Stomach (tissue), 9 donors: ENCODE data around the gene ZPR1. TPM values are rescaled to one million over a fixed set of nuclear protein-coding genes. Genes with fewer than 3 reads are reported as not detected.

ENCODE experiments used
- DNase-seq, 2 donors: peaks; one replicate each; pipeline versions ENCODE4 v3.0.0 to v3.0.0-alpha.2; 2013 to 2019
- H3K27ac ChIP-seq, 5 donors: fragments of 200-600 bp in 4 of 5; sonication (generic) in 4 of 5; one replicate each; pipeline ENCODE4 v1.5.1; 2013 to 2019; ENCODE audit warnings: mild to moderate bottlenecking in 1 of 5, moderate library complexity in 1 of 5
- H3K27me3 ChIP-seq, 3 donors: fragments of 200-600 bp; sonication (generic); one replicate each; pipeline ENCODE4 v1.5.1; 2017 to 2019; ENCODE audit warnings: mixed run types in 1 of 3
- H3K36me3 ChIP-seq, 4 donors: fragments of 200-600 bp; sonication (generic); 1 replicate in 3 of 4; 2 replicates in 1 of 4; pipeline ENCODE4 v1.5.1; 2016 to 2019
- H3K4me1 ChIP-seq, 4 donors: fragments of 200-600 bp; sonication (generic); one replicate each; pipeline ENCODE4 v1.5.1; 2016 to 2019
- H3K4me3 ChIP-seq, 4 donors: fragments of 200-600 bp; sonication (generic) in 3 of 4; one replicate each; pipeline ENCODE4 v1.5.1; 2016 to 2019; ENCODE audit warnings: mild to moderate bottlenecking in 1 of 4
- H3K9me3 ChIP-seq, 4 donors: fragments of 200-600 bp; sonication (generic); one replicate each; pipeline ENCODE4 v1.5.1; 2016 to 2019
- EP300 ChIP-seq: sonication (generic); formaldehyde crosslinking; IDR thresholded peaks from one replicate; pipeline ENCODE4 v1.6.1; 2017; ENCODE audit warnings: antibody characterized with exemption
- POLR2A ChIP-seq, 4 donors: fragments of 450-650 bp; IDR thresholded peaks; one replicate each; pipeline ENCODE4 v1.6.1; 2016; ENCODE audit warnings: antibody characterized with exemption in 4 of 4, control low read depth in 2 of 4, mild to moderate bottlenecking in 1 of 4, moderate library complexity in 1 of 4
- POLR2AphosphoS5 ChIP-seq, 3 donors: sonication (generic); formaldehyde crosslinking; IDR thresholded peaks; one replicate each; pipeline ENCODE4 v1.6.1; 2016; ENCODE audit warnings: antibody characterized with exemption in 3 of 3
- WGBS, 5 donors: extraction: QIAGEN DNeasy Blood & Tissue Kit in 3 of 5; methylation state at CpG; one replicate each; pipeline versions ENCODE4 v1.1.5 to v1.1.7; 2013 to 2018; 5-methylcytosine and 5-hydroxymethylcytosine counted together
- intact Hi-C: fragments of 100-400 bp; cut with DNase I; formaldehyde crosslinking; loops from one replicate; pipeline ENCODE4 v1.15.1; 2023; ENCODE audit warnings: low total_unique reads
- polyA plus RNA-seq, 3 donors: library from polyadenylated mRNA; stranded (reverse); fragments of 200-250 nt; gene quantifications; one replicate each; pipeline ENCODE4 v1.2.3, GENCODE V29; 2013
- total RNA-seq, 5 donors: library from RNA; depleted of rRNA; stranded (reverse); fragments of >200 nt; gene quantifications; one replicate each; pipeline versions ENCODE4 v1.1.0 to v1.2.3, GENCODE V29; 2014 to 2016
- TF ChIP-seq, protein P1 (sequence below), 7 experiments: fragments of 450-650 bp in 4 of 7; fragments of 200-600 bp in 3 of 7; sonication (generic) in 3 of 7; IDR thresholded peaks; one replicate each; pipeline ENCODE4 v1.5.1; 2016 to 2019; ENCODE audit warnings: antibody characterized with exemption in 7 of 7, control low read depth in 2 of 7, mild to moderate bottlenecking in 1 of 7
- donor health status: healthy with polysubstance abuse.
- donor health status: Bipolar disorder and iron deficiency.
- donor health status: healthy.

The ZPR1 gene
- total and polyA plus RNA-seq, 8 donors: 17.8 to 54.9 (median 25.1) TPM

DNA sequence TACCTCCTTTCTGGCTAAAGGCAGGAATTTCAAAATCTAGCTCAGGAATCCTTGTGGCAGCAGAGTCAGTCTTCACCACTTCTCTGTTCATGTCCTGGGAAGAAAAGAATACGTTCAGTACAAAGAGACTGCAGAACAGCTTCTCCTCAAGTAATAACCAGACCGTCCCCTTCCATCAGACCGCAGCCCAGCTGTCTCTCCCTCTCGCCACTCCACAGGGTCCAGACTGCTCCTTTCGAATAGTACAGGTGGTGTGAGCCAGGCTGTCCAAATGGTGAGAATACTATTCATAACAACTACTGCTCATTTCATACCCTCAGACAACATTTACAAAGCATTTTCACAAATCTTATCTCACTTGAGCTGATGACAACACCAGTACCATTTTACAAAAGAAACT is 857 bp downstream of the ZPR1 start:
- Histone ChIP-seq H3K27ac (peak overlapping the region in 3 of 5 donors; percentile 90 to 96 (median 92)), H3K4me1 (peaks cover 11 to 39% (median 32%) of the 10 kb centered on the region in 4 donors), H3K27me3 (no peaks in the 10 kb centered on the region), H3K9me3 (no peaks in the 10 kb centered on the region), H3K4me3 (peak overlapping the region; percentile 78 to 99 (median 94)), H3K36me3 (peaks cover 40 to 49% (median 47%) of the 10 kb centered on the region in 4 donors)
- no peak for TF ChIP-seq EP300
- TF ChIP-seq, protein P1, sequence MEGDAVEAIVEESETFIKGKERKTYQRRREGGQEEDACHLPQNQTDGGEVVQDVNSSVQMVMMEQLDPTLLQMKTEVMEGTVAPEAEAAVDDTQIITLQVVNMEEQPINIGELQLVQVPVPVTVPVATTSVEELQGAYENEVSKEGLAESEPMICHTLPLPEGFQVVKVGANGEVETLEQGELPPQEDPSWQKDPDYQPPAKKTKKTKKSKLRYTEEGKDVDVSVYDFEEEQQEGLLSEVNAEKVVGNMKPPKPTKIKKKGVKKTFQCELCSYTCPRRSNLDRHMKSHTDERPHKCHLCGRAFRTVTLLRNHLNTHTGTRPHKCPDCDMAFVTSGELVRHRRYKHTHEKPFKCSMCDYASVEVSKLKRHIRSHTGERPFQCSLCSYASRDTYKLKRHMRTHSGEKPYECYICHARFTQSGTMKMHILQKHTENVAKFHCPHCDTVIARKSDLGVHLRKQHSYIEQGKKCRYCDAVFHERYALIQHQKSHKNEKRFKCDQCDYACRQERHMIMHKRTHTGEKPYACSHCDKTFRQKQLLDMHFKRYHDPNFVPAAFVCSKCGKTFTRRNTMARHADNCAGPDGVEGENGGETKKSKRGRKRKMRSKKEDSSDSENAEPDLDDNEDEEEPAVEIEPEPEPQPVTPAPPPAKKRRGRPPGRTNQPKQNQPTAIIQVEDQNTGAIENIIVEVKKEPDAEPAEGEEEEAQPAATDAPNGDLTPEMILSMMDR (IDR thresholded peaks at IDR 0.05): no peak
- no peak for TF ChIP-seq POLR2AphosphoS5 (IDR thresholded peaks at IDR 0.05)
- no peak for TF ChIP-seq POLR2A (IDR thresholded peaks at IDR 0.05)
- 35 to 58% (median 49%) methylated on average over 5 of the region's 5 CpGs for WGBS, 5 donors
- intact Hi-C loops: loop anchor here (5.0 kb wide), 1 partner anchor 50 kb away; the partner anchor contains the start of gene APOA1
- DNase-seq: no peak

DNA sequence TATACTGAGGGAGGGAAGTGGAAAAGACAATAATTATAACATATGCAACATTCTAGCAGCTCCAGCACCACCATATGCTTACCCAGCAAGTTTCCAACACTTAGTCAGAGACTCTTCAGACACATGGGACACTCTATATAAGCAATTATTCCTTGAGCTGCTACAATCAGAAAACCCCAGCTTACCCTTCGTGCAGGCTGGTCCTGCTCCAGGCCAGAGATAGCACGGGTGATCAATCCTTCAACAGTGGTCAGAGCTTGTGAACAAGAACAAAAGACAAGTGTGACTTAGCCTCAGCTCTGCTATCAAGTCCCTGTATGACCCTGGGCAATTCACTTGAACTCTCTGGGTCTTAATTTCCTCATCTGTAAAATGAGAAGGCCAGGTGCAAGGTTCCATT is 1.5 kb downstream of the ZPR1 start:
- intact Hi-C loops: loop anchor here (5.0 kb wide), 1 partner anchor 51 kb away; the partner anchor contains the start of gene APOA1
- no peak for DNase-seq
- Histone ChIP-seq H3K36me3 (peaks cover 45 to 56% (median 53%) of the 10 kb centered on the region in 4 donors), H3K4me1 (peaks cover 7 to 33% (median 26%) of the 10 kb centered on the region in 4 donors), H3K27ac (no peak overlapping the region), H3K9me3 (no peaks in the 10 kb centered on the region), H3K4me3 (peak overlapping the region in 1 of 4 donors; percentile 95), H3K27me3 (no peaks in the 10 kb centered on the region)
- 74 to 94% (median 80%) methylated on average over 2 of the region's 2 CpGs for WGBS, 5 donors
- no peak for TF ChIP-seq EP300
- TF ChIP-seq POLR2A (IDR thresholded peaks at IDR 0.05): no peak
- TF ChIP-seq, protein P1 (IDR thresholded peaks at IDR 0.05): no peak
- TF ChIP-seq POLR2AphosphoS5 (IDR thresholded peaks at IDR 0.05): no peak

DNA sequence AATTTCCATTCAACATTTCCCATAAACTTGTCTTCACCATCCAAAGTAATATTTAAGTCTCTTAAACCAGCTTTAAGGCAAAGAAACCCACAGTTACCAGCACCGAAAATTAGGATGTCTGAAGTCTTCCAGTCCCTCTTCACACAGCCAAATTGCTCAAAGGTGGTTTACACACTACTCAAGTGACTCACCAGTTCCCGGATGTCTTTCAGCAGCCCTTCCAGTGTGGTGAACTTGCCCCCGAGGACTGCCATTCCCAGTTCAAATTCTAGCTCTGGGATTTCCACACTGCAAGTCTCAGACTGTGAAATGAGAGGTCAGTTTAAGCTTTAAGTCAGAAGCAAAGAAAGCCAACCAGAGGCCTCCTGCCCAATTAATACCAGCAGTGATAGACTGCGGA is 5.1 kb downstream of the ZPR1 start:
- intact Hi-C loops: no loop called here
- H3K4me1 ChIP-seq: peaks cover 6 to 17% (median 14%) of the 10 kb centered on the region in 4 donors
- no peak overlapping the region for H3K4me3 ChIP-seq
- H3K27me3 ChIP-seq: no peaks in the 10 kb centered on the region
- peaks cover 74 to 92% (median 89%) of the 10 kb centered on the region in 4 donors for H3K36me3 ChIP-seq
- TF ChIP-seq EP300: no peak
- no peak for TF ChIP-seq POLR2AphosphoS5 (IDR thresholded peaks at IDR 0.05)
- no peak for TF ChIP-seq POLR2A (IDR thresholded peaks at IDR 0.05)
- TF ChIP-seq, protein P1 (IDR thresholded peaks at IDR 0.05): no peak
- WGBS, 5 donors: 81 to 87% (median 85%) methylated on average over 4 of the region's 4 CpGs
- no peaks in the 10 kb centered on the region for H3K9me3 ChIP-seq
- no peak overlapping the region for H3K27ac ChIP-seq
- DNase-seq: no peak

DNA sequence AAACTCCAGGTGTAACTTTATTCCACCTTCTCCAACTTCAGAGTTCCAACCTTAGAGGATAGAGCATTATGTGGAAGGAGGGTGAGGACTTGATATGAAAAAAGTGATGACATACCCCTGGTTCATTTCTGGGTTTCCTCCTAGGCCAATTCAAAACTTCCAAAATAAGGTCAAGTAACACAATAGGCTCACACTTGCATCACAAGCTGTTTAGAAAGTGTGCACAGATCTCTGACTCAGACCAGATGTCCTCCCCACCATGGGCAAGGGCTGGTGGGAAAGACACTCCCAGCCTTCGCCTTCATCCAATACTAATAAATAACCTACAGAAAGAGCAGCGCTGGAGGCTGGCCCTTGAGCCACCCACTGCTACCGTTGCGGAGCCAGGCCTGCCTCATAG is 9.3 kb downstream of the ZPR1 start:
- Histone ChIP-seq H3K27ac (no peak overlapping the region), H3K36me3 (peaks cover 55 to 80% (median 78%) of the 10 kb centered on the region in 4 donors), H3K4me1 (peaks cover 5 to 8% (median 7%) of the 10 kb centered on the region in 4 donors), H3K9me3 (no peaks in the 10 kb centered on the region), H3K27me3 (no peaks in the 10 kb centered on the region), H3K4me3 (no peak overlapping the region)
- WGBS, 5 donors: 91 to 99% (median 98%) methylated on average over 4 of the region's 4 CpGs
- DNase-seq: no peak
- TF ChIP-seq EP300 (no peak), POLR2AphosphoS5 (IDR thresholded peaks at IDR 0.05) (no peak), POLR2A (IDR thresholded peaks at IDR 0.05) (no peak)
- TF ChIP-seq, protein P1 (IDR thresholded peaks at IDR 0.05): no peak
- intact Hi-C loops: no loop called here
